B cell (primary cell): ENCODE measurements around the gene PCSK2.

ENCODE experiments used
- EZH2 ChIP-seq: IDR thresholded peaks from 2 replicates; pipeline ENCODE4 v1.6.1; 2012; ENCODE audit warnings: borderline replicate concordance, low read depth, mild to moderate bottlenecking, moderate library complexity, low read length; ENCODE audit not compliant: insufficient read depth, poor library complexity, severe bottlenecking
- TF ChIP-seq, protein P1 (sequence below): fragments of 200-600 bp; IDR thresholded peaks from one replicate; pipeline ENCODE4 v1.8.0; 2022; ENCODE audit warnings: antibody characterized with exemption, mild to moderate bottlenecking

DNA sequence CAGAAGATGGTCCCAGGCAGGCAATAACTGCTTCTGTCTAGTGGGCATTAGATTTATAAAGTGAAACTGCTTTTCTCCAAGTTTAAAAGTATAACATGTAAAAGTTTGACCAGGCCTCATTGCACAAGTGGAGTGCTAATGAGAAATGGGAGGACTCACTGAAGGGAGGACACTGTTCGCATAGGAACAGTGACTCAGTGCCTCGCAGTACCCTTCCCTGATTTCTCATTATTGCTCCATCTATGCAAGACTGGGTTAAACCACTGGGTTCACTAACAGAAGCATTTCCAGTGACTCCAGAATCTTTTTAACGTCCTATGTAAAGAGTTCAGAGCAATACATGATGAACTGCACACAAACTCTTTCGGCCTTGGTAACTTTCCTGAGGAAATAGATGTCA is 79.6 kb downstream of the PCSK2 start:
- TF ChIP-seq, protein P1, sequence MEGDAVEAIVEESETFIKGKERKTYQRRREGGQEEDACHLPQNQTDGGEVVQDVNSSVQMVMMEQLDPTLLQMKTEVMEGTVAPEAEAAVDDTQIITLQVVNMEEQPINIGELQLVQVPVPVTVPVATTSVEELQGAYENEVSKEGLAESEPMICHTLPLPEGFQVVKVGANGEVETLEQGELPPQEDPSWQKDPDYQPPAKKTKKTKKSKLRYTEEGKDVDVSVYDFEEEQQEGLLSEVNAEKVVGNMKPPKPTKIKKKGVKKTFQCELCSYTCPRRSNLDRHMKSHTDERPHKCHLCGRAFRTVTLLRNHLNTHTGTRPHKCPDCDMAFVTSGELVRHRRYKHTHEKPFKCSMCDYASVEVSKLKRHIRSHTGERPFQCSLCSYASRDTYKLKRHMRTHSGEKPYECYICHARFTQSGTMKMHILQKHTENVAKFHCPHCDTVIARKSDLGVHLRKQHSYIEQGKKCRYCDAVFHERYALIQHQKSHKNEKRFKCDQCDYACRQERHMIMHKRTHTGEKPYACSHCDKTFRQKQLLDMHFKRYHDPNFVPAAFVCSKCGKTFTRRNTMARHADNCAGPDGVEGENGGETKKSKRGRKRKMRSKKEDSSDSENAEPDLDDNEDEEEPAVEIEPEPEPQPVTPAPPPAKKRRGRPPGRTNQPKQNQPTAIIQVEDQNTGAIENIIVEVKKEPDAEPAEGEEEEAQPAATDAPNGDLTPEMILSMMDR: no peak
- TF ChIP-seq EZH2: no peak
